ENCODE measurements around the gene MEF2D. TPM values are rescaled to one million over a fixed set of nuclear protein-coding genes. Genes with fewer than 3 reads are reported as not detected.
A peak's percentile ranks its signal among the peaks of the same experiment; 100 is the strongest.

Gene MEF2D
- total and polyA plus RNA-seq, 4 donors, result 8.1 to 95.8 (median 54.8) TPM

GRCh38 chr1:156422602-156423091 lies 77.9 kb downstream of the MEF2D start:
- Histone ChIP-seq H3K36me3 (ENCODE audit: control insufficient read depth in 1 of 2, insufficient read depth in 2 of 2, low read length in 1 of 2) (no peaks in the 10 kb centered on the region), H3K9me3 (ENCODE audit: control insufficient read depth, low read length) (no peaks in the 10 kb centered on the region), H3K4me1 (ENCODE audit: control insufficient read depth in 1 of 2, insufficient read depth in 2 of 2, low read length in 2 of 2) (no peaks in the 10 kb centered on the region), H3K4me3 (ENCODE audit: low read length in 2 of 2) (no peak overlapping the region), H3K27ac (ENCODE audit: low read depth in 1 of 2, low read length in 2 of 2) (no peak overlapping the region), H3K27me3 (ENCODE audit: control insufficient read depth in 1 of 2, insufficient read depth in 2 of 2, low read length in 1 of 2) (peaks cover 0 to 6% of the 10 kb centered on the region in 2 donors)
- ATAC-seq (ENCODE audit: low FRiP score), result no peak
- WGBS, 2 donors, result 30 to 36% methylated on average over 15 of the region's 15 CpGs
- intact Hi-C loops (cut with DNase I), result no loop called here
- DNase-seq, result no peak

GRCh38 chr1:156421939-156422601 lies 78.5 kb downstream of the MEF2D start:
- WGBS, 2 donors, result 20 to 22% methylated on average over 12 of the region's 12 CpGs
- peaks cover 0 to 6% of the 10 kb centered on the region in 2 donors for H3K27me3 ChIP-seq (ENCODE audit: control insufficient read depth in 1 of 2, insufficient read depth in 2 of 2, low read length in 1 of 2)
- H3K36me3 ChIP-seq (ENCODE audit: control insufficient read depth in 1 of 2, insufficient read depth in 2 of 2, low read length in 1 of 2), result no peaks in the 10 kb centered on the region
- no peaks in the 10 kb centered on the region for H3K9me3 ChIP-seq (ENCODE audit: control insufficient read depth, low read length)
- ATAC-seq (ENCODE audit: low FRiP score), result no peak
- H3K4me1 ChIP-seq (ENCODE audit: control insufficient read depth in 1 of 2, insufficient read depth in 2 of 2, low read length in 2 of 2), result no peaks in the 10 kb centered on the region
- no peak for DNase-seq
- H3K4me3 ChIP-seq (ENCODE audit: low read length in 2 of 2), result no peak overlapping the region
- H3K27ac ChIP-seq (ENCODE audit: low read depth in 1 of 2, low read length in 2 of 2), result no peak overlapping the region
- intact Hi-C loops (cut with DNase I), result no loop called here

- intact Hi-C loops (cut with DNase I), result no loop called here
- H3K27ac ChIP-seq (ENCODE audit: low read depth in 1 of 2, low read length in 2 of 2), result no peak overlapping the region
- no peaks in the 10 kb centered on the region for H3K9me3 ChIP-seq (ENCODE audit: control insufficient read depth, low read length)
- H3K36me3 ChIP-seq (ENCODE audit: control insufficient read depth in 1 of 2, insufficient read depth in 2 of 2, low read length in 1 of 2), result no peaks in the 10 kb centered on the region
- no peaks in the 10 kb centered on the region for H3K4me1 ChIP-seq (ENCODE audit: control insufficient read depth in 1 of 2, insufficient read depth in 2 of 2, low read length in 2 of 2)
- WGBS, 2 donors, result 2% methylated on average over 41 to 69 of the region's 69 CpGs
- peaks cover 0 to 6% of the 10 kb centered on the region in 2 donors for H3K27me3 ChIP-seq (ENCODE audit: control insufficient read depth in 1 of 2, insufficient read depth in 2 of 2, low read length in 1 of 2)
- H3K4me3 ChIP-seq (ENCODE audit: low read length in 2 of 2), result no peak overlapping the region
- DNase-seq, result peak; percentile 86 to 93
- peak; percentile 84 for ATAC-seq (ENCODE audit: low FRiP score)
Observed at GRCh38 chr1:156421062-156421938, 79.3 kb downstream of the MEF2D start.

GRCh38 chr1:156420205-156421061 lies 80.1 kb downstream of the MEF2D start:
- H3K4me1 ChIP-seq (ENCODE audit: control insufficient read depth in 1 of 2, insufficient read depth in 2 of 2, low read length in 2 of 2), result no peaks in the 10 kb centered on the region
- no peak for DNase-seq
- ATAC-seq (ENCODE audit: low FRiP score), result no peak
- H3K9me3 ChIP-seq (ENCODE audit: control insufficient read depth, low read length), result no peaks in the 10 kb centered on the region
- H3K4me3 ChIP-seq (ENCODE audit: low read length in 2 of 2), result no peak overlapping the region
- intact Hi-C loops (cut with DNase I), result no loop called here
- no peaks in the 10 kb centered on the region for H3K36me3 ChIP-seq (ENCODE audit: control insufficient read depth in 1 of 2, insufficient read depth in 2 of 2, low read length in 1 of 2)
- H3K27me3 ChIP-seq (ENCODE audit: control insufficient read depth in 1 of 2, insufficient read depth in 2 of 2, low read length in 1 of 2), result peaks cover 0 to 6% of the 10 kb centered on the region in 2 donors
- WGBS, 2 donors, result 4 to 5% methylated on average over 69 of the region's 69 CpGs
- no peak overlapping the region for H3K27ac ChIP-seq (ENCODE audit: low read depth in 1 of 2, low read length in 2 of 2)

- H3K4me1 ChIP-seq (ENCODE audit: control insufficient read depth in 1 of 2, insufficient read depth in 2 of 2, low read length in 2 of 2), result no peaks in the 10 kb centered on the region
- H3K36me3 ChIP-seq (ENCODE audit: control insufficient read depth in 1 of 2, insufficient read depth in 2 of 2, low read length in 1 of 2), result no peaks in the 10 kb centered on the region
- ATAC-seq (ENCODE audit: low FRiP score) (no peak), DNase-seq (no peak)
- peaks cover 0 to 6% of the 10 kb centered on the region in 2 donors for H3K27me3 ChIP-seq (ENCODE audit: control insufficient read depth in 1 of 2, insufficient read depth in 2 of 2, low read length in 1 of 2)
- 35 to 36% methylated on average over 5 of the region's 5 CpGs for WGBS, 2 donors
- H3K27ac ChIP-seq (ENCODE audit: low read depth in 1 of 2, low read length in 2 of 2), result no peak overlapping the region
- intact Hi-C loops (cut with DNase I), result no loop called here
- H3K9me3 ChIP-seq (ENCODE audit: control insufficient read depth, low read length), result no peaks in the 10 kb centered on the region
- no peak overlapping the region for H3K4me3 ChIP-seq (ENCODE audit: low read length in 2 of 2)
Observed at GRCh38 chr1:156419854-156420204, 80.7 kb downstream of the MEF2D start.

GRCh38 chr1:156418416-156419070 lies 82.0 kb downstream of the MEF2D start:
- 84 to 88% methylated on average over 12 of the region's 12 CpGs for WGBS, 2 donors
- Histone ChIP-seq H3K4me1 (ENCODE audit: control insufficient read depth in 1 of 2, insufficient read depth in 2 of 2, low read length in 2 of 2) (no peaks in the 10 kb centered on the region), H3K9me3 (ENCODE audit: control insufficient read depth, low read length) (no peaks in the 10 kb centered on the region), H3K36me3 (ENCODE audit: control insufficient read depth in 1 of 2, insufficient read depth in 2 of 2, low read length in 1 of 2) (no peaks in the 10 kb centered on the region), H3K4me3 (ENCODE audit: low read length in 2 of 2) (no peak overlapping the region), H3K27me3 (ENCODE audit: control insufficient read depth in 1 of 2, insufficient read depth in 2 of 2, low read length in 1 of 2) (peaks cover 0 to 6% of the 10 kb centered on the region in 2 donors), H3K27ac (ENCODE audit: low read depth in 1 of 2, low read length in 2 of 2) (no peak overlapping the region)
- intact Hi-C loops (cut with DNase I), result no loop called here
- no peak for ATAC-seq (ENCODE audit: low FRiP score)
- no peak for DNase-seq

- intact Hi-C loops (cut with DNase I), result no loop called here
- H3K36me3 ChIP-seq (ENCODE audit: control insufficient read depth in 1 of 2, insufficient read depth in 2 of 2, low read length in 1 of 2), result no peaks in the 10 kb centered on the region
- H3K27ac ChIP-seq (ENCODE audit: low read depth in 1 of 2, low read length in 2 of 2), result no peak overlapping the region
- peaks cover 0 to 6% of the 10 kb centered on the region in 2 donors for H3K27me3 ChIP-seq (ENCODE audit: control insufficient read depth in 1 of 2, insufficient read depth in 2 of 2, low read length in 1 of 2)
- H3K4me1 ChIP-seq (ENCODE audit: control insufficient read depth in 1 of 2, insufficient read depth in 2 of 2, low read length in 2 of 2), result no peaks in the 10 kb centered on the region
- H3K9me3 ChIP-seq (ENCODE audit: control insufficient read depth, low read length), result no peaks in the 10 kb centered on the region
- ATAC-seq (ENCODE audit: low FRiP score) (no peak), DNase-seq (no peak)
- H3K4me3 ChIP-seq (ENCODE audit: low read length in 2 of 2), result no peak overlapping the region
- 70 to 80% methylated on average over 6 of the region's 6 CpGs for WGBS, 2 donors
Observed at GRCh38 chr1:156417401-156418020, 83.1 kb downstream of the MEF2D start.

- intact Hi-C loops (cut with DNase I), result no loop called here
- ATAC-seq (ENCODE audit: low FRiP score), result no peak
- 15% methylated on average over 1 of the region's 1 CpG for WGBS, 2 donors
- peaks cover 0 to 6% of the 10 kb centered on the region in 2 donors for H3K27me3 ChIP-seq (ENCODE audit: control insufficient read depth in 1 of 2, insufficient read depth in 2 of 2, low read length in 1 of 2)
- no peak overlapping the region for H3K27ac ChIP-seq (ENCODE audit: low read depth in 1 of 2, low read length in 2 of 2)
- no peaks in the 10 kb centered on the region for H3K36me3 ChIP-seq (ENCODE audit: control insufficient read depth in 1 of 2, insufficient read depth in 2 of 2, low read length in 1 of 2)
- no peak overlapping the region for H3K4me3 ChIP-seq (ENCODE audit: low read length in 2 of 2)
- no peak for DNase-seq
- no peaks in the 10 kb centered on the region for H3K9me3 ChIP-seq (ENCODE audit: control insufficient read depth, low read length)
- H3K4me1 ChIP-seq (ENCODE audit: control insufficient read depth in 1 of 2, insufficient read depth in 2 of 2, low read length in 2 of 2), result no peaks in the 10 kb centered on the region
Observed at GRCh38 chr1:156416993-156417392, 83.6 kb downstream of the MEF2D start.
